Caco-2 (cell line): Measurements from ENCODE around the gene HLCS. TPM values are rescaled to one million over a fixed set of nuclear protein-coding genes. Genes with fewer than 3 reads are reported as not detected.

ENCODE experiments used
- BruUV-seq: library from RNA; stranded (reverse); fragments of 400-500 nt; replicated peaks from 2 replicates; lab custom pipeline; 2021; lab: Mats Ljungman, UMichigan
- CTCF ChIA-PET: fragments of 300-600 bp; sonication (Branson Sonifier 250); formaldehyde crosslinking; loops from one replicate; lab custom pipeline; 2022; ENCODE audit warnings: antibody characterized with exemption; lab: Charles Lee
- POLR2A ChIA-PET: fragments of 300-600 bp; sonication (Branson Sonifier 250); formaldehyde crosslinking; loops from one replicate; lab custom pipeline; 2022; ENCODE audit warnings: antibody characterized with exemption; lab: Charles Lee
- DNase-seq, 2 experiments: peaks; one replicate each; pipeline versions ENCODE4 v3.0.0 to v3.0.0-alpha.2; 2020 to 2022
- H3K27me3 ChIP-seq: replicated peaks from 2 replicates; pipeline ENCODE4 v1.6.0; 2011; ENCODE audit warnings: low read length; ENCODE audit not compliant: control insufficient read depth, insufficient read depth
- H3K36me3 ChIP-seq: 2 replicates; pipeline ENCODE4 v1.5.1; 2011; ENCODE audit warnings: low read length; ENCODE audit not compliant: control insufficient read depth, insufficient read depth
- H3K4me1 ChIP-seq: fragments of 250-450 bp; sonication (Bioruptor Pico); 2 replicates; pipeline ENCODE4 v1.5.1; 2020; ENCODE audit warnings: mild to moderate bottlenecking
- H3K4me3 ChIP-seq: 2 replicates; pipeline ENCODE4 v1.5.1; 2011; ENCODE audit warnings: low read depth, mild to moderate bottlenecking, control low read depth, low read length
- H3K9me3 ChIP-seq: fragments of 250-450 bp; sonication (Bioruptor Pico); 2 replicates; pipeline ENCODE4 v1.5.1; 2020; ENCODE audit warnings: mild to moderate bottlenecking, moderate library complexity
- H3K27ac Mint-ChIP-seq: one replicate; pipeline ENCODE4 v1.8.0; 2022; ENCODE audit warnings: mixed read lengths; ENCODE audit not compliant: unreplicated experiment
- H3K27me3 Mint-ChIP-seq: one replicate; pipeline ENCODE4 v1.8.0; 2022; ENCODE audit warnings: mixed read lengths; ENCODE audit not compliant: insufficient read depth, unreplicated experiment
- H3K36me3 Mint-ChIP-seq: one replicate; pipeline ENCODE4 v1.8.0; 2022; ENCODE audit warnings: mild to moderate bottlenecking, mixed read lengths; ENCODE audit not compliant: insufficient read depth, unreplicated experiment
- H3K4me1 Mint-ChIP-seq: one replicate; pipeline ENCODE4 v1.8.0; 2022; ENCODE audit warnings: low read depth, mixed read lengths; ENCODE audit not compliant: unreplicated experiment
- H3K4me3 Mint-ChIP-seq: one replicate; pipeline ENCODE4 v1.8.0; 2022; ENCODE audit warnings: mild to moderate bottlenecking, moderate library complexity, mixed read lengths; ENCODE audit not compliant: unreplicated experiment
- H3K9me3 Mint-ChIP-seq: one replicate; pipeline ENCODE4 v1.8.0; 2022; ENCODE audit warnings: mixed read lengths; ENCODE audit not compliant: unreplicated experiment
- CTCF ChIP-seq, 2 experiments: fragments of 200-600 bp in 1 of 2; IDR thresholded peaks; 1 replicate in 1 of 2; 2 replicates in 1 of 2; pipeline versions ENCODE4 v1.5.1 to v1.8.0; 2011 to 2022; ENCODE audit warnings: antibody characterized with exemption in 1 of 2, control low read depth in 1 of 2, inconsistent platforms in 1 of 2, low read depth in 1 of 2, low read length in 1 of 2, mild to moderate bottlenecking in 1 of 2, moderate library complexity in 1 of 2; ENCODE audit not compliant: insufficient read depth in 1 of 2, severe bottlenecking in 1 of 2, unreplicated experiment in 1 of 2
- intact Hi-C: fragments of 100-400 bp; cut with micrococcal nuclease; formaldehyde crosslinking; loops from one replicate; pipeline ENCODE4 v1.10.0; 2022; ENCODE audit not compliant: unreplicated experiment
- total RNA-seq: library from RNA; stranded (reverse); gene quantifications from 2 replicates; pipeline ENCODE4 v1.2.3, GENCODE V29; 2022

The HLCS gene
- total RNA-seq, 1 experiment from 2014 or later = 26.2 TPM

GRCh38 chr21:36891692-36892091 is 74.8 kb downstream of the HLCS start:
- Histone ChIP-seq H3K4me1 (no peaks in the 10 kb centered on the region), H3K4me3 (no peak overlapping the region), H3K36me3 (no peaks in the 10 kb centered on the region), H3K27me3 (no peaks in the 10 kb centered on the region), H3K9me3 (no peaks in the 10 kb centered on the region)
- no peak for TF ChIP-seq CTCF (IDR thresholded peaks at IDR 0.05; ENCODE audit: insufficient read depth in 1 of 2, low read depth in 1 of 2, low read length in 1 of 2, severe bottlenecking in 1 of 2, unreplicated experiment in 1 of 2)
- Mint-ChIP-seq H3K4me3 (no peak overlapping the region), H3K36me3 (no peaks in the 10 kb centered on the region), H3K9me3 (no peaks in the 10 kb centered on the region), H3K27me3 (no peaks in the 10 kb centered on the region), H3K4me1 (no peaks in the 10 kb centered on the region), H3K27ac (no peak overlapping the region)
- DNase-seq = no peak
- intact Hi-C loops = no loop called here
- BruUV-seq = no TSS peak
- POLR2A ChIA-PET = no interaction called here
- CTCF ChIA-PET = no interaction called here

GRCh38 chr21:36891121-36891520 is 75.3 kb downstream of the HLCS start:
- intact Hi-C loops = no loop called here
- no TSS peak for BruUV-seq
- Histone ChIP-seq H3K4me3 (no peak overlapping the region), H3K9me3 (no peaks in the 10 kb centered on the region), H3K36me3 (no peaks in the 10 kb centered on the region), H3K4me1 (no peaks in the 10 kb centered on the region), H3K27me3 (no peaks in the 10 kb centered on the region)
- CTCF ChIA-PET = no interaction called here
- DNase-seq = no peak
- no peak for TF ChIP-seq CTCF (IDR thresholded peaks at IDR 0.05; ENCODE audit: insufficient read depth in 1 of 2, low read depth in 1 of 2, low read length in 1 of 2, severe bottlenecking in 1 of 2, unreplicated experiment in 1 of 2)
- Mint-ChIP-seq H3K27me3 (no peaks in the 10 kb centered on the region), H3K27ac (no peak overlapping the region), H3K36me3 (no peaks in the 10 kb centered on the region), H3K4me1 (no peaks in the 10 kb centered on the region), H3K9me3 (no peaks in the 10 kb centered on the region), H3K4me3 (no peak overlapping the region)
- POLR2A ChIA-PET = no interaction called here

GRCh38 chr21:36890086-36890485 is 76.4 kb downstream of the HLCS start:
- TF ChIP-seq CTCF (IDR thresholded peaks at IDR 0.05; ENCODE audit: insufficient read depth in 1 of 2, low read depth in 1 of 2, low read length in 1 of 2, severe bottlenecking in 1 of 2, unreplicated experiment in 1 of 2) = no peak
- no peak for DNase-seq
- Mint-ChIP-seq H3K4me1 (no peaks in the 10 kb centered on the region), H3K36me3 (peaks cover 3% of the 10 kb centered on the region), H3K27ac (no peak overlapping the region), H3K9me3 (no peaks in the 10 kb centered on the region), H3K27me3 (no peaks in the 10 kb centered on the region), H3K4me3 (no peak overlapping the region)
- ChIA-PET CTCF (no interaction called here), POLR2A (no interaction called here)
- peaks cover under 1% of the 10 kb centered on the region; the same call in 1 of the 2 replicates for H3K9me3 ChIP-seq
- H3K27me3 ChIP-seq = no peaks in the 10 kb centered on the region
- H3K4me3 ChIP-seq = no peak overlapping the region
- no TSS peak for BruUV-seq
- intact Hi-C loops = no loop called here
- H3K4me1 ChIP-seq = no peaks in the 10 kb centered on the region
- H3K36me3 ChIP-seq = no peaks in the 10 kb centered on the region
